Lower leg skin (tissue), 4 donors: ENCODE measurements around the gene CEP170. TPM values are rescaled to one million over a fixed set of nuclear protein-coding genes. Genes with fewer than 3 reads are reported as not detected.
A peak's percentile ranks its signal among the peaks of the same experiment; 100 is the strongest.

Experiments used
- DNase-seq, 2 donors: peaks; one replicate each; pipeline ENCODE4 v3.0.0-alpha.2; 2019; ENCODE audit warnings: low spot score in 2 of 2
- H3K4me3 ChIP-seq: fragments of 200-600 bp; sonication (generic); 2 replicates; pipeline ENCODE4 v1.5.1; 2017; ENCODE audit warnings: mild to moderate bottlenecking, low read depth; ENCODE audit not compliant: poor library complexity, severe bottlenecking
- POLR2A ChIP-seq, 2 donors: fragments of 450-650 bp; IDR thresholded peaks; one replicate each; pipeline ENCODE4 v1.6.1; 2016 to 2017; ENCODE audit warnings: antibody characterized with exemption in 2 of 2, mild to moderate bottlenecking in 1 of 2, moderate library complexity in 1 of 2
- whole genome bisulfite sequencing, 2 donors: methylation state at CpG; one replicate each; pipeline ENCODE4 v1.1.5; 2018; 5-methylcytosine and 5-hydroxymethylcytosine counted together
- intact Hi-C: fragments of 100-400 bp; cut with DNase I; formaldehyde crosslinking; loops from one replicate; pipeline ENCODE4 v1.15.0; 2023; ENCODE audit warnings: low total_unique reads
- total RNA-seq, 4 donors: library from RNA; depleted of rRNA; stranded (reverse); fragments of >200 nt; gene quantifications; one replicate each; pipeline ENCODE4 v1.1.0, GENCODE V29; 2016
- TF ChIP-seq, protein P1 (sequence below), 3 donors: fragments of 450-650 bp; IDR thresholded peaks; one replicate each; pipeline ENCODE4 v1.5.1; 2016; ENCODE audit warnings: antibody characterized with exemption in 3 of 3, mild to moderate bottlenecking in 3 of 3, moderate library complexity in 2 of 3

CEP170 gene
- total RNA-seq, 4 donors from 2014 or later: 18.6 to 27.8 (median 22.8) TPM

DNA sequence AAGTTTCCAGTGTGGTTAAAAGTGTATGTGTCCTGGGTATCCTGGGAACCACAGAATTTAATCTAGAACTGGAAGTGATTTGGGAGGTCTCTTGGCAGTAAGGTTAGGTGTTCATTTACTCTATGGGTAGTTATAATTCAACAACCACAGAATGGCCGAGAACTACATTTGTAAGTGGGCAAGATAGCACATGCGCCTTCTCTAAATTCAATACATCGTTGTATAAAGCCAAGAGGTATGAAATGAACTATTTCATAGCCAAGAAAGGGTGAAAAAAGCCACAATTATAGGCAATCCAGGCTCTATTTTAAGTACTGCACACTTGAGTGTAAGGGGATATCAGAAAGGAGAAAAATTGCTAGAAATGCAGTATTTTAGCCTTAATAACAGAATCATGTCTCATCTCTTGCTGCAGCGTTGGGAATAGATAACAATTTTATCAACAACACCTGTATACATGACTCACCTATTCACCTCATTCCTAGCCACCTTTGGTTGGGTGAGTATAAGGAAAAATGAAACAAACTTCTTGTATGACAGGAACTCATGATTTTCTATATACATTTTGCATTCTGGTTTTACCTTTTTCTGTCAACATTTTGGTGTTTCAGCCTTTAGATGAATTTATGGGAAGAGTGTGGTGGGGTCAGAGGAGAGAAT, 5.3 kb upstream of the CEP170 start:
- no peak for DNase-seq
- H3K4me3 ChIP-seq: no peak overlapping the region
- intact Hi-C loops: no loop called here
- 35 to 37% methylated on average over 4 of the region's 4 CpGs for WGBS, 2 donors
- TF ChIP-seq, protein P1, sequence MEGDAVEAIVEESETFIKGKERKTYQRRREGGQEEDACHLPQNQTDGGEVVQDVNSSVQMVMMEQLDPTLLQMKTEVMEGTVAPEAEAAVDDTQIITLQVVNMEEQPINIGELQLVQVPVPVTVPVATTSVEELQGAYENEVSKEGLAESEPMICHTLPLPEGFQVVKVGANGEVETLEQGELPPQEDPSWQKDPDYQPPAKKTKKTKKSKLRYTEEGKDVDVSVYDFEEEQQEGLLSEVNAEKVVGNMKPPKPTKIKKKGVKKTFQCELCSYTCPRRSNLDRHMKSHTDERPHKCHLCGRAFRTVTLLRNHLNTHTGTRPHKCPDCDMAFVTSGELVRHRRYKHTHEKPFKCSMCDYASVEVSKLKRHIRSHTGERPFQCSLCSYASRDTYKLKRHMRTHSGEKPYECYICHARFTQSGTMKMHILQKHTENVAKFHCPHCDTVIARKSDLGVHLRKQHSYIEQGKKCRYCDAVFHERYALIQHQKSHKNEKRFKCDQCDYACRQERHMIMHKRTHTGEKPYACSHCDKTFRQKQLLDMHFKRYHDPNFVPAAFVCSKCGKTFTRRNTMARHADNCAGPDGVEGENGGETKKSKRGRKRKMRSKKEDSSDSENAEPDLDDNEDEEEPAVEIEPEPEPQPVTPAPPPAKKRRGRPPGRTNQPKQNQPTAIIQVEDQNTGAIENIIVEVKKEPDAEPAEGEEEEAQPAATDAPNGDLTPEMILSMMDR (IDR thresholded peaks at IDR 0.05): no peak

DNA sequence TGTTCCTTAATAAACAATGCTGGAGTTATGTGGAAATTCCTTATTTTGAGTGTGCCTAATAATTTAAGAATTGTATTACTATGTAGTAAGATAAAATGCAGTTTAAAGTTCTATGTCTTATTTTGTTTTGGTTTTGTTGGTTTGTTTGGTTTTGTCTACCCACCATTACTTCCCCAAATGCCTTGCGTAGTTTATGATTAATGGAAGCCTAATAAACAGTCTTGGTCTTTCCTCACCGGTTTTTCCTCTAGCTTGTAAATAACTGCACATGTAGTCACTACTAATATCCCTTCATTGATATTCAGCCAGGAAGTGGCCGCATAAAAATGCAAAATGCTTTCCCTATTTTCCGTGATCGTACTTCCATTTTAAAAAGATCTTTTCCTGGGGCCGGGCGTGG, 3.6 kb upstream of the CEP170 start:
- 96 to 97% methylated on average over 7 of the region's 7 CpGs for WGBS, 2 donors
- TF ChIP-seq, protein P1 (IDR thresholded peaks at IDR 0.05): no peak
- no peak for TF ChIP-seq POLR2A (IDR thresholded peaks at IDR 0.05)
- H3K4me3 ChIP-seq: no peak overlapping the region
- no peak for DNase-seq
- intact Hi-C loops: no loop called here

DNA sequence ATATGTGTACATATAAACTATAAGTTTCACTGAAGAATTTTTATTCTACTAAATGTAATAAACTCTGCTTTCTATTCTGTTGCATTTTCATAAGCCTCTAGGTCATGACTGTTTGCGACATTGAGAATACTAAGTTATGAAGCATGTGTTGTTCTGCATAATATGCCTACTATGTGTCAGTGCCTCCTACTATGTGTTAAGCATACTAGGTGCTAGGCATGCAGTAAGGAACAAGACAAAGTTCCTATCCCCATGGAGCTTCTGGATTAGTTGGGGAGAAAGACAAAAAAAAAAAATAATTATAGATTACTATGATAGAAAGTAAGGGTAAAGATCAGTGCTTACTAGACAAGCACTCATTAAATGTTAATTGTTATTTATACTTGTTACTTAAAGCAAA, 2.1 kb upstream of the CEP170 start:
- intact Hi-C loops: no loop called here
- H3K4me3 ChIP-seq: no peak overlapping the region
- no peak for DNase-seq
- TF ChIP-seq, protein P1 (IDR thresholded peaks at IDR 0.05): no peak
- TF ChIP-seq POLR2A (IDR thresholded peaks at IDR 0.05): no peak
- 91 to 93% methylated on average over 1 of the region's 1 CpG for WGBS, 2 donors

DNA sequence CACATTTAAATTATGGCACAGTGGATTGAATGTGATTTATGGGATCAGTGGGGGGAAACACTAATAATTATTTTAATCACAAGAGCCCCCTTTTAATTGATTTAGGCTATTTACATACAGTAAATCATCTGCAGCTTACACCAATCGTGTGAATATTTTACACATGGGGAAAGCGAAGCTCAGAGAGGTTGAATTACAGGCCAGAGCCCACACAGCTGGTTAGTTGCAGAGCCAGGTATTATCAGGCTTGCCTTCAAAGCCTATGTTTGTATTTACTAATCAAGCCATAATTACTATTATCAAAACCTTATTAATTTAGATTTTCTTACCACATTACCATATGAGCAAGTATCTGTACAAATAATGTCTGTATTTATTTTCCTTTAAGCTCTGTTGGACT, 1.5 kb upstream of the CEP170 start:
- no peak overlapping the region for H3K4me3 ChIP-seq
- 36 to 39% methylated on average over 2 of the region's 2 CpGs for WGBS, 2 donors
- DNase-seq: no peak
- TF ChIP-seq, protein P1 (IDR thresholded peaks at IDR 0.05): no peak
- TF ChIP-seq POLR2A (IDR thresholded peaks at IDR 0.05): no peak
- intact Hi-C loops: no loop called here

DNA sequence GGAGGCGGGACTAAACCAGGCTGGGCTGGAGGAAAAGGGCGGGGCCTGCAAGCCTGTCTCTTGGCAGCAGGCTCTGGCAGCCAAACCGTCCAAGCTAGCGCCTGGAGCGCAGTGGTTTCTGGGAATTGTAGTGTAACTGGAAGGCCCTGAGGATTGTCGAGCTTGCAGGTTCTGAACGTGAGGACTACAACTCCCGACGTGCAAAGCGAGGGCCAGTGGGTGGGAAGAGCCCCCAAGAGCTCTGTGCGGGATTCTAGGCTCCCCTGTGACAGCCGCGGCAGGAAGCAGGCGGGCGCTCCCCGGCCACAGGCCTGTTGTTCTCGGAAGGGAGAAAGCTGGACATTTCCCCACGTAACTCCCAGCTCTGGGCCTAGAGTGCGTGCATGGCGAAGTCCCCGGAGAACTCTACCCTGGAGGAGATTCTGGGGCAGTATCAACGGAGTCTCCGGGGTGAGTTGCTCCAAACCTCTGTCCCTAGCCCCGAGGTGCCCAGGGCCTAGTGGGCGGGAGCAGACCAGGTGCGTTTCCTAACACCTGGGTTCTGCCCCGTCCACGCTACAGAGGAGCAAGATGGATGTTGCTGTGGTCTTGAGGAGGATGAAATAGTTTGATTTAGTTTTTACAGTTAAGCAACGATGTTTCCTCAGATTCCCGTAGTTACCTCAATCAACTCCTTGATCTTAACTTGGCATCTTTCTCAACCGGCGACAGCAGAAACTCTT, 871 bp upstream of the CEP170 start, which contains the start of gene SDCCAG8:
Gene SDCCAG8, plus strand, starts transcription at position 251 of the 722 bp plus-strand sequence. Its CDS starts 133 bp downstream, at position 384.
- peak in 1 of 2 donors; percentile 38 for TF ChIP-seq POLR2A (IDR thresholded peaks at IDR 0.05)
- TF ChIP-seq, protein P1 (IDR thresholded peaks at IDR 0.05): no peak
- intact Hi-C loops: no loop called here
- peak; percentile 99 for DNase-seq
- WGBS, 2 donors: 1% methylated on average over 24 to 32 of the region's 32 CpGs
- H3K4me3 ChIP-seq: peak within 1 kb of the TSS; percentile 78
